HepG2 (cell line): ENCODE results near the gene MECR. TPM values are rescaled to one million over a fixed set of nuclear protein-coding genes. Genes with fewer than 3 reads are reported as not detected.

Experiments used
- ATAC-seq: fragments of 200-7000 bp; cut with Tn5 transposase; 3 replicates; pipeline ENCODE4 v1.9.1; 2020; ENCODE audit warnings: mild to moderate bottlenecking, moderate library complexity
- BruUV-seq: library from RNA; stranded (reverse); fragments of 400-500 nt; replicated peaks from 2 replicates; lab custom pipeline; 2021; lab: Mats Ljungman, UMichigan
- CTCF ChIA-PET: fragments of 300-600 bp; formaldehyde crosslinking; extraction: SDS; loops from one replicate; lab custom pipeline; 2021; ENCODE audit warnings: low total read pairs, inconsistent platforms, low intra/inter-chr PET ratio; lab: Yijun Ruan, JAX
- POLR2A ChIA-PET: fragments of 350-600 bp; sonication (Branson Sonifier 250); formaldehyde crosslinking; loops from one replicate; lab custom pipeline; 2020; ENCODE audit warnings: antibody characterized with exemption, inconsistent platforms; lab: Yijun Ruan, JAX
- DNase-seq: peaks from one replicate; pipeline ENCODE4 v3.0.0-alpha.2; 2015; ENCODE audit warnings: low spot score
- FAIRE-seq: peaks from 3 replicates; lab custom pipeline; 2011; peaks lifted over from hg19 to GRCh38; lab: Jason Lieb, UNC
- H2AFZ ChIP-seq: one replicate; pipeline ENCODE4 v1.6.1; 2011; ENCODE audit warnings: low read length, inconsistent platforms
- H3K27ac ChIP-seq: fragments of 300-600 bp; 3 replicates; pipeline ENCODE4 v1.8.0; 2011; ENCODE audit warnings: mixed run types, mild to moderate bottlenecking, mixed read lengths, low read length, inconsistent platforms; ENCODE audit not compliant: insufficient read depth; ENCODE audit errors: extremely low read length
- H3K27me3 ChIP-seq, 2 experiments: fragments of 200-600 bp in 1 of 2; 2 replicates in 1 of 2; 3 replicates in 1 of 2; pipeline versions ENCODE4 v1.6.0 to v1.8.0; 2011; ENCODE audit warnings: low read length in 2 of 2, mild to moderate bottlenecking in 2 of 2, moderate library complexity in 2 of 2, inconsistent platforms in 1 of 2; ENCODE audit not compliant: insufficient read depth in 2 of 2, control insufficient read depth in 1 of 2
- H3K36me3 ChIP-seq, 2 experiments: fragments of 200-600 bp in 1 of 2; replicated peaks in 1 of 2; 2 replicates in 1 of 2; 3 replicates in 1 of 2; pipeline versions ENCODE4 v1.5.1 to v1.8.0; 2011; ENCODE audit warnings: low read length in 2 of 2, inconsistent platforms in 1 of 2; ENCODE audit not compliant: insufficient read depth in 2 of 2, control insufficient read depth in 1 of 2
- H3K4me1 ChIP-seq: 2 replicates; pipeline ENCODE4 v1.5.1; 2012; ENCODE audit warnings: low read length, inconsistent platforms; ENCODE audit not compliant: insufficient read depth
- H3K4me2 ChIP-seq: 2 replicates; pipeline ENCODE4 v1.6.0; 2011; ENCODE audit warnings: low read depth, low read length, inconsistent platforms
- H3K4me3 ChIP-seq, 3 experiments: fragments of 200-600 bp in 1 of 3; sonication (generic), shearing (Covaris generic) in 1 of 3; replicated peaks in 1 of 3; 2 replicates each; pipeline ENCODE4 v1.5.1; 2011 to 2016; ENCODE audit warnings: low read length in 3 of 3, inconsistent platforms in 2 of 3, low read depth in 2 of 3, mild to moderate bottlenecking in 2 of 3, control low read depth in 1 of 3, mixed read lengths in 1 of 3; ENCODE audit not compliant: insufficient read depth in 1 of 3
- H3K79me2 ChIP-seq: one replicate; pipeline ENCODE4 v1.6.1; 2011; ENCODE audit warnings: low read length, inconsistent platforms; ENCODE audit not compliant: insufficient read depth
- H3K9ac ChIP-seq: 2 replicates; pipeline ENCODE4 v1.6.0; 2011; ENCODE audit warnings: mild to moderate bottlenecking, low read depth, low read length, inconsistent platforms; ENCODE audit not compliant: insufficient read depth
- H3K9me3 ChIP-seq: 2 replicates; pipeline ENCODE4 v1.5.1; 2012; ENCODE audit warnings: mild to moderate bottlenecking, low read length
- H4K20me1 ChIP-seq: 2 replicates; pipeline ENCODE4 v1.6.0; 2011; ENCODE audit warnings: inconsistent platforms, mild to moderate bottlenecking, low read length, moderate library complexity; ENCODE audit not compliant: insufficient read depth
- DRAP1 ChIP-seq: IDR thresholded peaks from 2 replicates; pipeline ENCODE4 v1.6.1; 2016; ENCODE audit warnings: missing genetic modification reagents, missing compliant biosample characterization
- GPBP1L1 ChIP-seq: sonication (generic); formaldehyde crosslinking; IDR thresholded peaks from 2 replicates; pipeline ENCODE4 v1.5.0; 2020; ENCODE audit warnings: mild to moderate bottlenecking, missing genetic modification reagents
- MTA1 ChIP-seq: sonication (generic); formaldehyde crosslinking; IDR thresholded peaks from 2 replicates; pipeline ENCODE4 v1.4.0; 2020; ENCODE audit warnings: missing genetic modification reagents, mild to moderate bottlenecking, borderline replicate concordance
- NRL ChIP-seq: sonication (generic); formaldehyde crosslinking; IDR thresholded peaks from 2 replicates; pipeline ENCODE4 v1.5.0; 2020; ENCODE audit warnings: missing genetic modification reagents, mild to moderate bottlenecking, moderate library complexity, borderline replicate concordance
- PHB2 ChIP-seq: fragments of 450-650 bp; IDR thresholded peaks from 2 replicates; pipeline ENCODE4 v1.6.1; 2018; ENCODE audit not compliant: partially characterized antibody
- SETDB1 ChIP-seq: sonication (generic); formaldehyde crosslinking; IDR thresholded peaks from 2 replicates; pipeline ENCODE4 v1.5.1; 2020; ENCODE audit warnings: missing genetic modification reagents, mild to moderate bottlenecking, borderline replicate concordance
- XBP1 ChIP-seq: sonication (generic); formaldehyde crosslinking; IDR thresholded peaks from 2 replicates; pipeline ENCODE4 v1.5.0; 2020; ENCODE audit warnings: missing genetic modification reagents
- ZFP41 ChIP-seq: sonication (generic); formaldehyde crosslinking; IDR thresholded peaks from 2 replicates; pipeline ENCODE4 v1.4.0; 2020; ENCODE audit warnings: mild to moderate bottlenecking, missing genetic modification reagents, borderline replicate concordance
- ZFP62 ChIP-seq: sonication (generic); formaldehyde crosslinking; IDR thresholded peaks from 2 replicates; pipeline ENCODE4 v1.4.0; 2020; ENCODE audit warnings: missing genetic modification reagents
- ZMYM3 ChIP-seq: sonication (generic); formaldehyde crosslinking; IDR thresholded peaks from 2 replicates; pipeline ENCODE4 v1.5.1; 2020; ENCODE audit warnings: mild to moderate bottlenecking, missing genetic modification reagents
- ZNF317 ChIP-seq: sonication (generic); formaldehyde crosslinking; IDR thresholded peaks from 2 replicates; pipeline ENCODE4 v1.5.0; 2020; ENCODE audit warnings: mild to moderate bottlenecking, missing genetic modification reagents
- ZNF44 ChIP-seq: sonication (generic); formaldehyde crosslinking; IDR thresholded peaks from 2 replicates; pipeline ENCODE4 v1.5.1; 2020; ENCODE audit warnings: mild to moderate bottlenecking, missing genetic modification reagents
- ZNF879 ChIP-seq: sonication (generic); formaldehyde crosslinking; IDR thresholded peaks from 2 replicates; pipeline ENCODE4 v1.8.1; 2023; ENCODE audit warnings: missing genetic modification reagents
- WGBS: methylation state at CpG from one replicate; pipeline ENCODE4 v1.1.6; 2017; ENCODE audit warnings: low lambda C conversion rate; 5-methylcytosine and 5-hydroxymethylcytosine counted together
- in situ Hi-C: cut with HindIII; loops from 2 replicates; pipeline ENCODE4 v1.10.0; 2017; ENCODE audit warnings: low pct_unique_long_range_greater_than_20kb; ENCODE audit not compliant: extremely low pct_ligation_motif_present
- intact Hi-C: fragments of 100-400 bp; cut with micrococcal nuclease; formaldehyde crosslinking; loops from one replicate; pipeline ENCODE4 v1.10.0; 2022; ENCODE audit not compliant: unreplicated experiment
- polyA plus RNA-seq, 8 experiments: library from polyadenylated mRNA; depleted of rRNA in 3 of 8; stranded (reverse) in 7 of 8; unstranded in 1 of 8; fragments of >200 nt; fragmentation: Illumina TruSeq in 4 of 8; extraction: Trizol in 4 of 8; gene quantifications; 2 replicates each; pipeline versions ENCODE4 v1.2.1 to v1.2.3, GENCODE V29; 2011 to 2016; ENCODE audit warnings: low read depth in 4 of 8, missing spikeins in 1 of 8, mixed read lengths in 1 of 8; ENCODE audit not compliant: insufficient read depth in 1 of 8
- total RNA-seq, 5 experiments: library from RNA; depleted of rRNA; stranded (reverse); fragments of >200 nt; fragmentation: Illumina TruSeq; extraction: Trizol; gene quantifications; 2 replicates each; pipeline ENCODE4 v1.2.3, GENCODE V29; 2016; ENCODE audit warnings: low read depth in 1 of 5
- TF ChIP-seq, protein P1 (sequence below): IDR thresholded peaks from 2 replicates; pipeline ENCODE4 v1.6.1; 2016; ENCODE audit warnings: low read depth
- TF ChIP-seq, protein P2 (sequence below): sonication (generic); formaldehyde crosslinking; IDR thresholded peaks from 2 replicates; pipeline ENCODE4 v1.5.1; 2020; ENCODE audit warnings: mild to moderate bottlenecking, moderate library complexity, missing genetic modification reagents

Gene MECR
- total and polyA plus RNA-seq, 2 of the 13 experiments (the other 11 are each of a cell fraction or from before 2014, with no cell fraction given), result 18.8 to 24.9 TPM

- in situ Hi-C loops (no loop called here), intact Hi-C loops (no loop called here)
- Histone ChIP-seq H3K27me3 (no peaks in the 10 kb centered on the region), H3K27ac (no peak overlapping the region), H4K20me1 (no peaks in the 10 kb centered on the region), H2AFZ (no peak overlapping the region), H3K9me3 (no peaks in the 10 kb centered on the region), H3K4me3 (no peak overlapping the region), H3K4me1 (peaks cover 17% of the 10 kb centered on the region), H3K79me2 (no peaks in the 10 kb centered on the region), H3K9ac (no peak overlapping the region), H3K4me2 (no peak overlapping the region), H3K36me3 (peaks cover 8 to 18% of the 10 kb centered on the region in 2 experiments)
- no peak for ATAC-seq
- 98% methylated on average over 10 of the region's 13 CpGs for WGBS
- ChIA-PET POLR2A (no interaction called here), CTCF (no interaction called here)
- DNase-seq, result no peak
- TF ChIP-seq GPBP1L1, result no peak
- TF ChIP-seq ZNF879, result no peak
- TF ChIP-seq, protein P1, sequence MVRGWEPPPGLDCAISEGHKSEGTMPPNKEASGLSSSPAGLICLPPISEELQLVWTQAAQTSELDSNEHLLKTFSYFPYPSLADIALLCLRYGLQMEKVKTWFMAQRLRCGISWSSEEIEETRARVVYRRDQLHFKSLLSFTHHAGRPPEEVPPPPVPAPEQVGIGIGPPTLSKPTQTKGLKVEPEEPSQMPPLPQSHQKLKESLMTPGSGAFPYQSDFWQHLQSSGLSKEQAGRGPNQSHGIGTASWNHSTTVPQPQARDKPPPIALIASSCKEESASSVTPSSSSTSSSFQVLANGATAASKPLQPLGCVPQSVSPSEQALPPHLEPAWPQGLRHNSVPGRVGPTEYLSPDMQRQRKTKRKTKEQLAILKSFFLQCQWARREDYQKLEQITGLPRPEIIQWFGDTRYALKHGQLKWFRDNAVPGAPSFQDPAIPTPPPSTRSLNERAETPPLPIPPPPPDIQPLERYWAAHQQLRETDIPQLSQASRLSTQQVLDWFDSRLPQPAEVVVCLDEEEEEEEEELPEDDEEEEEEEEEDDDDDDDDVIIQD, result no peak
- no peak for TF ChIP-seq DRAP1 (CRISPR knock-in tag)
- TF ChIP-seq ZNF317 (CRISPR knock-in tag), result no peak
- FAIRE-seq, result no peak
- BruUV-seq, result no TSS peak
Observed at GRCh38 chr1:29279406-29279805, 48.7 kb upstream of the MECR start.

DNA sequence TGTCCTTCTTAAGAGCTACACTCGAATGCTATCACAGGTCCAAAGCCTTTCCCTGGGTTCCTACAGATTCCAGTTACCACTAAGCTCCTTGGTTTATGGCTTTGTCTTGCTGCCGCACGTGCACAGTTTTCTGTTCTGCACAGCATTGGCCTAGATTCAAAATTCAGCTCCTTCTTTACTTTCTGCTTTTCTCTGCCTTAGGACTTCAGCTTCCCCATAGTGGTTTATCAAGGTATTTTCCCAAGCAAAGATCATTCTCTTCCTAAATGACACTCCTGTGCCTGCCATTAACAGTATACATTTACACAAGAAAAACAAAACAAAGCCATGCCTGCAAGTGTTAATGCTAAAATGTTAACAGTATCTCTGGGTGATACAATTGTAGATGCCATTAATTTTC, 47.4 kb upstream of the MECR start:
- 89% methylated on average over 3 of the region's 3 CpGs for WGBS
- H3K4me2 ChIP-seq, result no peak overlapping the region
- ChIA-PET CTCF (no interaction called here), POLR2A (no interaction called here)
- DNase-seq (no peak), ATAC-seq (no peak), FAIRE-seq (no peak)
- H3K27me3 ChIP-seq, result no peaks in the 10 kb centered on the region
- H3K9me3 ChIP-seq, result no peaks in the 10 kb centered on the region
- H3K79me2 ChIP-seq, result no peaks in the 10 kb centered on the region
- H3K27ac ChIP-seq, result no peak overlapping the region
- in situ Hi-C loops, result no loop called here
- no peak overlapping the region for H2AFZ ChIP-seq
- peaks cover 17% of the 10 kb centered on the region for H3K4me1 ChIP-seq
- H3K4me3 ChIP-seq, result no peak overlapping the region
- intact Hi-C loops, result no loop called here
- no peaks in the 10 kb centered on the region for H4K20me1 ChIP-seq
- H3K36me3 ChIP-seq, result peaks cover 8 to 18% of the 10 kb centered on the region in 2 experiments
- H3K9ac ChIP-seq, result no peak overlapping the region
- BruUV-seq, result no TSS peak
- TF ChIP-seq SETDB1 (no peak), ZMYM3 (CRISPR knock-in tag) (no peak), MTA1 (CRISPR knock-in tag) (no peak), ZFP62 (CRISPR knock-in tag) (no peak), PHB2 (no peak), ZFP41 (no peak), NRL (no peak), XBP1 (CRISPR knock-in tag) (no peak), ZNF44 (CRISPR knock-in tag) (no peak)
- TF ChIP-seq, protein P2, sequence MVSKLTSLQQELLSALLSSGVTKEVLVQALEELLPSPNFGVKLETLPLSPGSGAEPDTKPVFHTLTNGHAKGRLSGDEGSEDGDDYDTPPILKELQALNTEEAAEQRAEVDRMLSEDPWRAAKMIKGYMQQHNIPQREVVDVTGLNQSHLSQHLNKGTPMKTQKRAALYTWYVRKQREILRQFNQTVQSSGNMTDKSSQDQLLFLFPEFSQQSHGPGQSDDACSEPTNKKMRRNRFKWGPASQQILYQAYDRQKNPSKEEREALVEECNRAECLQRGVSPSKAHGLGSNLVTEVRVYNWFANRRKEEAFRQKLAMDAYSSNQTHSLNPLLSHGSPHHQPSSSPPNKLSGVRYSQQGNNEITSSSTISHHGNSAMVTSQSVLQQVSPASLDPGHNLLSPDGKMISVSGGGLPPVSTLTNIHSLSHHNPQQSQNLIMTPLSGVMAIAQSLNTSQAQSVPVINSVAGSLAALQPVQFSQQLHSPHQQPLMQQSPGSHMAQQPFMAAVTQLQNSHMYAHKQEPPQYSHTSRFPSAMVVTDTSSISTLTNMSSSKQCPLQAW, result no peak
